Immature natural killer cell (primary cell): ENCODE measurements around the gene ZNRF1. TPM values are rescaled to one million over a fixed set of nuclear protein-coding genes. Genes with fewer than 3 reads are reported as not detected.

Experiments
- DNase-seq, 3 donors: peaks; one replicate each; pipeline ENCODE4 v3.0.0; 2022; ENCODE audit warnings: mixed read lengths in 1 of 3
- H3K27ac Mint-ChIP-seq, 6 donors: one replicate each; pipeline ENCODE4 v1.8.0; 2020; ENCODE audit warnings: mixed read lengths in 6 of 6, mild to moderate bottlenecking in 5 of 6, inconsistent platforms in 4 of 6, moderate library complexity in 3 of 6
- H3K27me3 Mint-ChIP-seq, 3 donors: one replicate each; pipeline ENCODE4 v1.8.0; 2020 to 2021; ENCODE audit warnings: low read depth in 3 of 3, mild to moderate bottlenecking in 3 of 3, mixed read lengths in 3 of 3, moderate library complexity in 3 of 3, inconsistent platforms in 1 of 3
- H3K36me3 Mint-ChIP-seq, 3 donors: one replicate each; pipeline ENCODE4 v1.8.0; 2020; ENCODE audit warnings: mixed read lengths in 3 of 3, inconsistent platforms in 2 of 3, mild to moderate bottlenecking in 2 of 3
- H3K4me1 Mint-ChIP-seq, 2 donors: one replicate each; pipeline ENCODE4 v1.8.0; 2020; ENCODE audit warnings: inconsistent platforms in 2 of 2, mild to moderate bottlenecking in 2 of 2, mixed read lengths in 2 of 2, moderate library complexity in 1 of 2
- H3K4me3 Mint-ChIP-seq, 5 donors: one replicate each; pipeline ENCODE4 v1.8.0; 2020; ENCODE audit warnings: mild to moderate bottlenecking in 5 of 5, mixed read lengths in 5 of 5, inconsistent platforms in 3 of 5, moderate library complexity in 3 of 5
- H3K9me3 Mint-ChIP-seq, 6 donors: one replicate each; pipeline ENCODE4 v1.8.0; 2020; ENCODE audit warnings: mild to moderate bottlenecking in 6 of 6, mixed read lengths in 6 of 6, inconsistent platforms in 4 of 6, moderate library complexity in 3 of 6
- polyA plus RNA-seq, 3 donors: library from polyadenylated mRNA; unstranded; fragments of 300-500 nt; fragmentation: Illumina TruSeq; gene quantifications; one replicate each; pipeline ENCODE4 v1.2.3, GENCODE V29; 2021

Gene ZNRF1
- polyA plus RNA-seq, 3 donors from 2014 or later, result 0.21 to 1.3 (median 0.68) TPM

- Mint-ChIP-seq H3K4me3 (no peak overlapping the region), H3K9me3 (no peaks in the 10 kb centered on the region), H3K27me3 (peaks cover 0 to 4% (median 2%) of the 10 kb centered on the region in 3 donors), H3K4me1 (no peaks in the 10 kb centered on the region), H3K27ac (no peak overlapping the region), H3K36me3 (no peaks in the 10 kb centered on the region)
- no peak for DNase-seq
Measured at GRCh38 chr16:74991268-74991592, 7.6 kb upstream of the ZNRF1 start.

- Mint-ChIP-seq H3K4me3 (no peak overlapping the region), H3K9me3 (no peaks in the 10 kb centered on the region), H3K4me1 (no peaks in the 10 kb centered on the region), H3K27ac (no peak overlapping the region), H3K27me3 (peaks cover 0 to 6% (median 4%) of the 10 kb centered on the region in 3 donors), H3K36me3 (no peaks in the 10 kb centered on the region)
- DNase-seq, result no peak
Measured at GRCh38 chr16:74991593-74992403, 7.0 kb upstream of the ZNRF1 start.

- DNase-seq, result no peak
- Mint-ChIP-seq H3K27ac (no peak overlapping the region), H3K4me3 (no peak overlapping the region), H3K9me3 (no peaks in the 10 kb centered on the region), H3K36me3 (no peaks in the 10 kb centered on the region), H3K4me1 (peaks cover 17 to 19% of the 10 kb centered on the region in 2 donors), H3K27me3 (peaks cover 10 to 19% (median 12%) of the 10 kb centered on the region in 3 donors)
Measured at GRCh38 chr16:74995986-74996385, 2.8 kb upstream of the ZNRF1 start.

GRCh38 chr16:74997042-74997491 lies 1.8 kb upstream of the ZNRF1 start:
- Mint-ChIP-seq H3K27ac (peak overlapping the region in 1 of 6 donors; percentile 57), H3K36me3 (no peaks in the 10 kb centered on the region), H3K4me1 (peaks cover 17 to 21% of the 10 kb centered on the region in 2 donors), H3K9me3 (no peaks in the 10 kb centered on the region), H3K27me3 (peaks cover 9 to 22% (median 12%) of the 10 kb centered on the region in 3 donors), H3K4me3 (no peak overlapping the region)
- no peak for DNase-seq

GRCh38 chr16:74999219-74999608 lies 390 bp downstream of the ZNRF1 start:
- peak in 1 of 3 donors; percentile 43 for DNase-seq
- Mint-ChIP-seq H3K4me1 (peaks cover 17 to 21% of the 10 kb centered on the region in 2 donors), H3K4me3 (peak overlapping the region; percentile 56 to 83 (median 77)), H3K36me3 (no peaks in the 10 kb centered on the region), H3K27me3 (peaks cover 9 to 22% (median 15%) of the 10 kb centered on the region in 3 donors), H3K9me3 (no peaks in the 10 kb centered on the region), H3K27ac (no peak overlapping the region)

- no peaks in the 10 kb centered on the region for H3K36me3 Mint-ChIP-seq
- H3K27me3 Mint-ChIP-seq, result peaks cover 9 to 22% (median 15%) of the 10 kb centered on the region in 3 donors
- no peaks in the 10 kb centered on the region for H3K9me3 Mint-ChIP-seq
- H3K4me3 Mint-ChIP-seq, result peak overlapping the region; percentile 77 to 89 (median 83)
- H3K27ac Mint-ChIP-seq, result peak overlapping the region in 4 of 6 donors; percentile 23 to 43 (median 35)
- H3K4me1 Mint-ChIP-seq, result peaks cover 17 to 21% of the 10 kb centered on the region in 2 donors
- DNase-seq, result peak; percentile 20 to 36 (median 26)
Measured at GRCh38 chr16:74999609-75000480, 1.0 kb downstream of the ZNRF1 start.

GRCh38 chr16:75000481-75001081 lies 1.8 kb downstream of the ZNRF1 start:
- H3K4me1 Mint-ChIP-seq, result peaks cover 17 to 21% of the 10 kb centered on the region in 2 donors
- no peaks in the 10 kb centered on the region for H3K36me3 Mint-ChIP-seq
- DNase-seq, result peak in 2 of 3 donors; percentile 2 to 13
- H3K9me3 Mint-ChIP-seq, result no peaks in the 10 kb centered on the region
- peak overlapping the region in 3 of 6 donors; percentile 23 to 39 (median 31) for H3K27ac Mint-ChIP-seq
- peaks cover 9 to 22% (median 15%) of the 10 kb centered on the region in 3 donors for H3K27me3 Mint-ChIP-seq
- H3K4me3 Mint-ChIP-seq, result peak overlapping the region; percentile 77 to 89 (median 83)

GRCh38 chr16:75002474-75002873 lies 3.6 kb downstream of the ZNRF1 start:
- no peaks in the 10 kb centered on the region for H3K36me3 Mint-ChIP-seq
- H3K4me3 Mint-ChIP-seq, result no peak overlapping the region
- H3K4me1 Mint-ChIP-seq, result peaks cover 17 to 21% of the 10 kb centered on the region in 2 donors
- H3K27me3 Mint-ChIP-seq, result peaks cover 9 to 18% (median 15%) of the 10 kb centered on the region in 3 donors
- no peaks in the 10 kb centered on the region for H3K9me3 Mint-ChIP-seq
- no peak for DNase-seq
- no peak overlapping the region for H3K27ac Mint-ChIP-seq

GRCh38 chr16:75003931-75004330 lies 5.1 kb downstream of the ZNRF1 start:
- Mint-ChIP-seq H3K4me3 (no peak overlapping the region), H3K27me3 (peaks cover 5 to 12% (median 9%) of the 10 kb centered on the region in 3 donors), H3K27ac (no peak overlapping the region), H3K36me3 (no peaks in the 10 kb centered on the region), H3K9me3 (no peaks in the 10 kb centered on the region), H3K4me1 (peaks cover 11 to 14% of the 10 kb centered on the region in 2 donors)
- DNase-seq, result no peak

GRCh38 chr16:75004460-75004859 lies 5.6 kb downstream of the ZNRF1 start:
- Mint-ChIP-seq H3K27me3 (peaks cover 5 to 12% (median 9%) of the 10 kb centered on the region in 3 donors), H3K9me3 (no peaks in the 10 kb centered on the region), H3K4me3 (no peak overlapping the region), H3K27ac (no peak overlapping the region), H3K36me3 (no peaks in the 10 kb centered on the region), H3K4me1 (peaks cover 11 to 14% of the 10 kb centered on the region in 2 donors)
- DNase-seq, result no peak

GRCh38 chr16:75005697-75006096 lies 6.9 kb downstream of the ZNRF1 start:
- Mint-ChIP-seq H3K4me3 (no peak overlapping the region), H3K9me3 (no peaks in the 10 kb centered on the region), H3K36me3 (no peaks in the 10 kb centered on the region), H3K27me3 (peaks cover 4 to 6% (median 6%) of the 10 kb centered on the region in 3 donors), H3K27ac (no peak overlapping the region), H3K4me1 (peaks cover 3 to 5% of the 10 kb centered on the region in 2 donors)
- no peak for DNase-seq

GRCh38 chr16:75007443-75007842 lies 8.6 kb downstream of the ZNRF1 start:
- Mint-ChIP-seq H3K27me3 (peaks cover 0 to 3% (median 0%) of the 10 kb centered on the region in 3 donors), H3K4me3 (no peak overlapping the region), H3K27ac (no peak overlapping the region), H3K36me3 (no peaks in the 10 kb centered on the region), H3K4me1 (peaks cover 0 to 4% of the 10 kb centered on the region in 2 donors), H3K9me3 (no peaks in the 10 kb centered on the region)
- DNase-seq, result no peak

GRCh38 chr16:75010427-75010826 lies 11.6 kb downstream of the ZNRF1 start:
- no peaks in the 10 kb centered on the region for H3K27me3 Mint-ChIP-seq
- no peaks in the 10 kb centered on the region for H3K36me3 Mint-ChIP-seq
- H3K4me3 Mint-ChIP-seq, result no peak overlapping the region
- H3K27ac Mint-ChIP-seq, result no peak overlapping the region
- no peaks in the 10 kb centered on the region for H3K9me3 Mint-ChIP-seq
- no peak for DNase-seq
- peaks cover 0 to 10% of the 10 kb centered on the region in 2 donors for H3K4me1 Mint-ChIP-seq
